ENCODE data around the gene MYBBP1A.
"Not testable (repeated sequence)": the region's sequence is repeated elsewhere in the genome, so short reads cannot be mapped to it uniquely, and the experiment has no call there.

The MYBBP1A gene

GRCh38 chr17:4554997-4555799 is at the start of gene MYBBP1A:
Gene MYBBP1A (minus strand): TSS chr17:4555384. CDS start chr17:4555324, 60 bp downstream.
- peak; percentile 93 for DNase-seq

GRCh38 chr17:4604736-4605135 is 49.6 kb upstream of the MYBBP1A start:
- DNase-seq = not testable (repeated sequence)

GRCh38 chr17:4604111-4604644 is 49.0 kb upstream of the MYBBP1A start:
- peak; percentile 71 for DNase-seq

GRCh38 chr17:4602041-4602440 is 46.9 kb upstream of the MYBBP1A start:
- no peak for DNase-seq

GRCh38 chr17:4601326-4601725 is 46.1 kb upstream of the MYBBP1A start:
- no peak for DNase-seq

GRCh38 chr17:4600563-4600962 is 45.4 kb upstream of the MYBBP1A start:
- DNase-seq = no peak

GRCh38 chr17:4599505-4600281 is 44.5 kb upstream of the MYBBP1A start:
- DNase-seq = peak; percentile 70

- DNase-seq = peak; percentile 37
Observed at GRCh38 chr17:4598776-4599504, 43.8 kb upstream of the MYBBP1A start.

GRCh38 chr17:4597975-4598374 is 42.8 kb upstream of the MYBBP1A start:
- DNase-seq = no peak

GRCh38 chr17:4596636-4597380 is 41.6 kb upstream of the MYBBP1A start:
- no peak for DNase-seq

- not testable (repeated sequence) for DNase-seq
Observed at GRCh38 chr17:4595685-4596342, 40.6 kb upstream of the MYBBP1A start.

GRCh38 chr17:4594931-4595684 is 39.9 kb upstream of the MYBBP1A start:
- no peak for DNase-seq

- no peak for DNase-seq
Observed at GRCh38 chr17:4594406-4594805, 39.2 kb upstream of the MYBBP1A start.

GRCh38 chr17:4593021-4593421 is 37.8 kb upstream of the MYBBP1A start:
- DNase-seq = no peak

GRCh38 chr17:4592240-4593005 is 37.2 kb upstream of the MYBBP1A start:
- no peak for DNase-seq

GRCh38 chr17:4591529-4591928 is 36.3 kb upstream of the MYBBP1A start:
- no peak for DNase-seq

GRCh38 chr17:4590981-4591453 is 35.8 kb upstream of the MYBBP1A start:
- DNase-seq = no peak

- not testable (repeated sequence) for DNase-seq
Observed at GRCh38 chr17:4590042-4590441, 34.9 kb upstream of the MYBBP1A start.

- DNase-seq = no peak
Observed at GRCh38 chr17:4588898-4589625, 33.9 kb upstream of the MYBBP1A start.

Measured in fibroblast of skin of right quadriceps (primary cell).